Spleen (tissue), 11 donors: ENCODE results near the gene ZNF385A. TPM values are rescaled to one million over a fixed set of nuclear protein-coding genes. Genes with fewer than 3 reads are reported as not detected.

Source experiments
- DNase-seq: peaks from one replicate; pipeline ENCODE4 v3.0.0-alpha.2; 2020
- H3K27ac ChIP-seq, 8 donors: fragments of 200-600 bp; sonication (generic) in 7 of 8; 1 replicate in 4 of 8; 2 replicates in 4 of 8; pipeline versions ENCODE4 v1.5.0 to v1.8.0; 2016 to 2021; ENCODE audit warnings: inconsistent platforms in 4 of 8, mild to moderate bottlenecking in 4 of 8, moderate library complexity in 1 of 8
- H3K27me3 ChIP-seq, 7 donors: fragments of 200-600 bp; sonication (generic) in 6 of 7; replicated peaks in 1 of 7; 1 replicate in 4 of 7; 2 replicates in 3 of 7; pipeline versions ENCODE4 v1.5.0 to v1.8.0; 2016 to 2021; ENCODE audit warnings: inconsistent platforms in 3 of 7, mild to moderate bottlenecking in 1 of 7
- H3K36me3 ChIP-seq, 6 donors: fragments of 200-600 bp; sonication (generic) in 5 of 6; 1 replicate in 4 of 6; 2 replicates in 2 of 6; pipeline versions ENCODE4 v1.5.0 to v1.8.0; 2016 to 2021; ENCODE audit warnings: inconsistent platforms in 2 of 6
- H3K4me1 ChIP-seq, 6 donors: fragments of 200-600 bp; sonication (generic) in 5 of 6; 1 replicate in 3 of 6; 2 replicates in 3 of 6; pipeline versions ENCODE4 v1.5.0 to v1.8.0; 2016 to 2021; ENCODE audit warnings: inconsistent platforms in 3 of 6
- H3K4me3 ChIP-seq, 8 donors: fragments of 200-600 bp; sonication (generic) in 7 of 8; 1 replicate in 4 of 8; 2 replicates in 4 of 8; pipeline versions ENCODE4 v1.5.0 to v1.8.0; 2016 to 2021; ENCODE audit warnings: inconsistent platforms in 4 of 8, mild to moderate bottlenecking in 4 of 8, moderate library complexity in 2 of 8
- H3K9me3 ChIP-seq, 8 donors: fragments of 200-600 bp; sonication (generic) in 7 of 8; 1 replicate in 4 of 8; 2 replicates in 4 of 8; pipeline versions ENCODE4 v1.5.0 to v1.8.0; 2016 to 2021; ENCODE audit warnings: inconsistent platforms in 4 of 8
- CTCF ChIP-seq, 11 experiments: fragments of 200-600 bp in 7 of 11; fragments of 450-650 bp in 4 of 11; sonication (generic) in 4 of 11; IDR thresholded peaks in 8 of 11; conservative IDR thresholded peaks in 3 of 11; 1 replicate in 7 of 11; 2 replicates in 4 of 11; pipeline versions ENCODE4 v1.4.0 to v1.8.0; 2016 to 2021; ENCODE audit warnings: antibody characterized with exemption in 11 of 11, inconsistent platforms in 4 of 11, mild to moderate bottlenecking in 1 of 11
- POLR2A ChIP-seq, 3 donors: fragments of 450-650 bp; IDR thresholded peaks; one replicate each; pipeline ENCODE4 v1.5.1; 2017; ENCODE audit warnings: antibody characterized with exemption in 3 of 3, mild to moderate bottlenecking in 1 of 3
- POLR2AphosphoS5 ChIP-seq, 3 donors: sonication (generic); formaldehyde crosslinking; IDR thresholded peaks; one replicate each; pipeline ENCODE4 v1.5.1; 2017; ENCODE audit warnings: antibody characterized with exemption in 3 of 3
- WGBS, 5 donors: extraction: QIAGEN DNeasy Blood & Tissue Kit in 3 of 5; methylation state at CpG; one replicate each; pipeline versions ENCODE4 v1.1.5 to v1.1.7; 2013 to 2018; 5-methylcytosine and 5-hydroxymethylcytosine counted together
- intact Hi-C: fragments of 100-400 bp; cut with DNase I; formaldehyde crosslinking; loops from one replicate; pipeline ENCODE4 v1.15.0; 2023; ENCODE audit warnings: low total_unique reads
- polyA plus RNA-seq, 3 donors: library from polyadenylated mRNA; stranded (reverse); fragments of 200-250 nt; gene quantifications; one replicate each; pipeline ENCODE4 v1.2.1, GENCODE V29; 2013
- total RNA-seq, 7 donors: library from RNA; depleted of rRNA in 3 of 7; stranded (reverse); fragments of >200 nt in 3 of 7; fragmentation: NEBNext Ultra II Directional in 4 of 7; extraction: Animal tissue kit (Norgen Biotek cat#: 25700) in 4 of 7; gene quantifications; one replicate each; pipeline versions ENCODE4 v1.1.0 to v1.2.1, GENCODE V29; 2016 to 2021
- donor health status: healthy with polysubstance abuse.
- donor health status: DM: no; HTN: no; CAD: no; lungs with moderate emphysema.
- donor health status: DM: no; HTN: no; CAD: no.
- donor health status: Bipolar disorder and iron deficiency.
- donor health status: healthy.
- donor health status: DM: no; HTN: no; CAD: no.
- donor health status: DM: yes; HTN: yes; CAD: no.

ZNF385A gene
- total and polyA plus RNA-seq, 10 donors, result 7.4 to 40.3 (median 23.4) TPM

GRCh38 chr12:54407183-54407905 lies 22.8 kb upstream of the ZNF385A start:
- Histone ChIP-seq H3K4me1 (peaks cover 4 to 65% (median 19%) of the 10 kb centered on the region in 6 donors), H3K27me3 (peaks cover 0 to 18% (median 0%) of the 10 kb centered on the region in 7 donors), H3K27ac (peak overlapping the region in 3 of 8 donors; percentile 28 to 45 (median 40)), H3K9me3 (no peaks in the 10 kb centered on the region), H3K4me3 (no peak overlapping the region), H3K36me3 (peaks cover 0 to 83% (median 27%) of the 10 kb centered on the region in 6 donors)
- DNase-seq, result peak; percentile 60
- intact Hi-C loops, result no loop called here
- 40 to 61% (median 45%) methylated on average over 5 of the region's 5 CpGs for WGBS, 5 donors
- no peak for TF ChIP-seq CTCF (IDR thresholded peaks at IDR 0.05 in 8 of 11, conservative IDR thresholded peaks at IDR 0.05 in 3 of 11)
- TF ChIP-seq POLR2A (IDR thresholded peaks at IDR 0.05), result no peak
- no peak for TF ChIP-seq POLR2AphosphoS5 (IDR thresholded peaks at IDR 0.05)

- DNase-seq, result peak; percentile 52
- intact Hi-C loops, result no loop called here
- no peak overlapping the region for H3K27ac ChIP-seq
- H3K4me1 ChIP-seq, result peaks cover 0 to 47% (median 4%) of the 10 kb centered on the region in 6 donors
- no peaks in the 10 kb centered on the region for H3K9me3 ChIP-seq
- WGBS, 5 donors, result 91 to 96% (median 93%) methylated on average over 7 of the region's 7 CpGs
- peaks cover 0 to 18% (median 0%) of the 10 kb centered on the region in 7 donors for H3K27me3 ChIP-seq
- peaks cover 0 to 100% (median 40%) of the 10 kb centered on the region in 6 donors for H3K36me3 ChIP-seq
- H3K4me3 ChIP-seq, result no peak overlapping the region
- TF ChIP-seq CTCF (IDR thresholded peaks at IDR 0.05 in 8 of 11, conservative IDR thresholded peaks at IDR 0.05 in 3 of 11) (no peak), POLR2AphosphoS5 (IDR thresholded peaks at IDR 0.05) (no peak), POLR2A (IDR thresholded peaks at IDR 0.05) (no peak)
These were observed 21.0 kb upstream of the ZNF385A start for GRCh38 chr12:54405573-54405972.

GRCh38 chr12:54405106-54405505 lies 20.6 kb upstream of the ZNF385A start:
- Histone ChIP-seq H3K36me3 (peaks cover 0 to 100% (median 42%) of the 10 kb centered on the region in 6 donors), H3K4me1 (peaks cover 0 to 43% (median 4%) of the 10 kb centered on the region in 6 donors), H3K4me3 (no peak overlapping the region), H3K27me3 (peaks cover 0 to 18% (median 0%) of the 10 kb centered on the region in 7 donors), H3K9me3 (no peaks in the 10 kb centered on the region), H3K27ac (peak overlapping the region in 1 of 8 donors; percentile 24)
- no peak for DNase-seq
- TF ChIP-seq POLR2A (IDR thresholded peaks at IDR 0.05) (no peak), POLR2AphosphoS5 (IDR thresholded peaks at IDR 0.05) (peak in 1 of 3 donors; percentile 15)
- intact Hi-C loops, result no loop called here
- WGBS, 5 donors, result 79 to 92% (median 88%) methylated on average over 5 to 10 of the region's 10 CpGs

GRCh38 chr12:54404061-54405004 lies 19.8 kb upstream of the ZNF385A start:
- Histone ChIP-seq H3K4me1 (peaks cover 0 to 44% (median 5%) of the 10 kb centered on the region in 6 donors), H3K27me3 (peaks cover 0 to 18% (median 0%) of the 10 kb centered on the region in 7 donors), H3K36me3 (peaks cover 0 to 100% (median 46%) of the 10 kb centered on the region in 6 donors), H3K9me3 (no peaks in the 10 kb centered on the region), H3K27ac (peak overlapping the region in 3 of 8 donors; percentile 18 to 38 (median 24)), H3K4me3 (no peak overlapping the region)
- peak; percentile 84 to 96 (median 92) for TF ChIP-seq CTCF (IDR thresholded peaks at IDR 0.05 in 8 of 11, conservative IDR thresholded peaks at IDR 0.05 in 3 of 11)
- TF ChIP-seq POLR2A (IDR thresholded peaks at IDR 0.05), result no peak
- intact Hi-C loops, result no loop called here
- 46 to 69% (median 64%) methylated on average over 7 to 11 of the region's 11 CpGs for WGBS, 5 donors
- DNase-seq, result no peak
